ENCODE data around the gene TIMM23B.
"Not testable (repeated sequence)": the region's sequence is repeated elsewhere in the genome, so short reads cannot be mapped to it uniquely, and the experiment has no call there.

TIMM23B gene

GRCh38 chr10:49941447-49942338 is at the start of gene TIMM23B, which contains the start of gene PARG:
Gene TIMM23B (plus strand): TSS chr10:49942053. CDS start chr10:49942195, 142 bp downstream.
Gene PARG (minus strand): TSS chr10:49942027. CDS start chr10:49941725, 302 bp downstream.
- Histone ChIP-seq H3K4me3 (ENCODE audit: low read depth, low read length) (peak within 1 kb of the TSS; percentile 61), H3K27ac (ENCODE audit: extremely low read depth, low read depth, low read length) (peak within 1 kb of the TSS; percentile 18), H3K36me3 (ENCODE audit: control insufficient read depth in 2 of 2, insufficient read depth in 1 of 2, low read length in 2 of 2) (peaks cover 0 to 15% of the 10 kb centered on the region in 2 experiments; a peak in 2 of 3 replicates)
- H3K9me3 ChIP-seq (ENCODE audit: control insufficient read depth, insufficient read depth, low read depth, low read length); POLR2A ChIA-PET; H3K4me1 ChIP-seq (ENCODE audit: control insufficient read depth, insufficient read depth, low read length): not testable (repeated sequence)
- TF ChIP-seq ZBTB20 (tag by site-specific recombination; IDR thresholded peaks at IDR 0.05): peak; percentile 60; the same call in 1 of the 2 replicates
- TF ChIP-seq ZNF518A (tag by site-specific recombination; conservative IDR thresholded peaks at IDR 0.05; ENCODE audit: low read depth): peak; percentile 81
- TF ChIP-seq ZBTB11 (tag by site-specific recombination; conservative IDR thresholded peaks at IDR 0.05; ENCODE audit: low read depth): peak; percentile 92
- 0 out of 2 replicates have a peak, but pooled peaks have one; percentile 14 for TF ChIP-seq ZNF843 (tag by site-specific recombination; IDR thresholded peaks at IDR 0.05)
- TF ChIP-seq CTCF (tag by site-specific recombination; IDR thresholded peaks at IDR 0.05): peak; percentile 27; the same call in 1 of the 2 replicates
- TF ChIP-seq GFI1B (tag by site-specific recombination; IDR thresholded peaks at IDR 0.05): peak; percentile 48; the same call in 1 of the 2 replicates
- peak; percentile 71 for TF ChIP-seq ZNF335 (tag by site-specific recombination; conservative IDR thresholded peaks at IDR 0.05)
- peak; percentile 48; the same call in 1 of the 2 replicates for TF ChIP-seq ZBTB8A (tag by site-specific recombination; IDR thresholded peaks at IDR 0.05)
- TF ChIP-seq HIC1 (tag by site-specific recombination; IDR thresholded peaks at IDR 0.05): peak; percentile 64; the same call in 1 of the 2 replicates
- TF ChIP-seq ZEB2 (tag by site-specific recombination; IDR thresholded peaks at IDR 0.05): peak; percentile 56; the same call in 1 of the 2 replicates
- 0 out of 2 replicates have a peak, but pooled peaks have one; percentile 36 for TF ChIP-seq ZNF600 (tag by site-specific recombination; IDR thresholded peaks at IDR 0.05)
- peak; percentile 62; the same call in 1 of the 2 replicates for TF ChIP-seq PRDM1 (tag by site-specific recombination; IDR thresholded peaks at IDR 0.05)
- peak; percentile 31 for TF ChIP-seq ZNF341 (tag by site-specific recombination; IDR thresholded peaks at IDR 0.05; ENCODE audit: low read depth)
- TF ChIP-seq SP2 (tag by site-specific recombination; IDR thresholded peaks at IDR 0.05): peak; percentile 66
- TF ChIP-seq ZXDB (tag by site-specific recombination; IDR thresholded peaks at IDR 0.05): peak; percentile 69
- peak; percentile 56 for TF ChIP-seq ZIC2 (tag by site-specific recombination; IDR thresholded peaks at IDR 0.05)
- peak; percentile 54 for TF ChIP-seq ZBTB26 (tag by site-specific recombination; optimal IDR thresholded peaks at IDR 0.05)
- peak; percentile 51; the same call in 1 of the 2 replicates for TF ChIP-seq ZNF501 (tag by site-specific recombination; IDR thresholded peaks at IDR 0.05)
- CTCF ChIA-PET: interaction anchor here (0.6 kb wide), 1 partner anchor 1041 kb away, joined by 4 read pairs; no protein-coding TSS in a partner anchor

GRCh38 chr10:49899999-49900398 is 41.9 kb upstream of the TIMM23B start:
- H3K9me3 ChIP-seq (ENCODE audit: control insufficient read depth, insufficient read depth, low read depth, low read length); H3K4me3 ChIP-seq (ENCODE audit: low read depth, low read length); POLR2A ChIA-PET; CTCF ChIA-PET; H3K36me3 ChIP-seq (ENCODE audit: control insufficient read depth in 2 of 2, insufficient read depth in 1 of 2, low read length in 2 of 2); H3K27ac ChIP-seq (ENCODE audit: extremely low read depth, low read depth, low read length); H3K4me1 ChIP-seq (ENCODE audit: control insufficient read depth, insufficient read depth, low read length): not testable (repeated sequence)

Data from HEK293 (cell line).